ENCODE data around the gene BCL2. TPM values are rescaled to one million over a fixed set of nuclear protein-coding genes. Genes with fewer than 3 reads are reported as not detected.

Gene BCL2
- total and polyA plus RNA-seq, 9 of the 15 experiments (the other 6 are each of a cell fraction or from before 2014, with no cell fraction given), result 0.10 to 1.1 (median 0.65) TPM

- Histone ChIP-seq H3K36me3 (ENCODE audit: control insufficient read depth, insufficient read depth, low read length) (no peaks in the 10 kb centered on the region), H3K9me1 (ENCODE audit: control insufficient read depth, insufficient read depth, low read length) (no peaks in the 10 kb centered on the region), H3K4me2 (ENCODE audit: insufficient read depth, low read length) (no peak overlapping the region), H3K27me3 (ENCODE audit: control insufficient read depth in 2 of 2, insufficient read depth in 2 of 2, low read length in 2 of 2) (peaks cover 0 to 25% of the 10 kb centered on the region in 2 experiments; a peak in 3 of 5 replicates), H3K27ac (ENCODE audit: extremely low read depth, low read depth, low read length) (no peak overlapping the region), H4K20me1 (replicated peaks; ENCODE audit: control insufficient read depth, insufficient read depth, low read length) (no peaks in the 10 kb centered on the region; the same call in 1 of the 2 replicates), H3K4me1 (replicated peaks in 1 of 2; ENCODE audit: control insufficient read depth in 2 of 2, insufficient read depth in 2 of 2, low read length in 2 of 2) (no peaks in the 10 kb centered on the region), H3K4me3 (no peak overlapping the region), H2AFZ (ENCODE audit: low read depth, low read length) (no peak overlapping the region), H3K9me3 (replicated peaks; ENCODE audit: control insufficient read depth, insufficient read depth, low read depth, low read length) (no peaks in the 10 kb centered on the region), H3K79me2 (ENCODE audit: control insufficient read depth, insufficient read depth, low read length) (no peaks in the 10 kb centered on the region), H3K9ac (ENCODE audit: insufficient read depth in 1 of 2, low read depth in 2 of 2, low read length in 2 of 2) (no peak overlapping the region)
- in situ Hi-C loops (cut with MboI) (no loop called here), intact Hi-C loops (cut with micrococcal nuclease) (no loop called here)
- FAIRE-seq (no peak), ATAC-seq (no peak), DNase-seq (ENCODE audit: extremely low read depth in 1 of 4, low spot score in 3 of 4) (no peak)
- POLR2A ChIA-PET, result no interaction called here
- no TSS peak for BruUV-seq (replicated peaks)
- 14% methylated on average over 2 of the region's 2 CpGs for WGBS (ENCODE audit: insufficient coverage, low coverage, missing lambda C conversion rate)
- TF ChIP-seq U2AF1 (optimal IDR thresholded peaks at IDR 0.05; ENCODE audit: low read depth, low read length), result no peak
- no peak for TF ChIP-seq RBM14 (IDR thresholded peaks at IDR 0.05; ENCODE audit: borderline replicate concordance, insufficient read depth, low read depth, low read length)
- TF ChIP-seq RBM39 (optimal IDR thresholded peaks at IDR 0.05; ENCODE audit: low read depth, low read length), result no peak
- no peak for TF ChIP-seq ZNF592 (IDR thresholded peaks at IDR 0.05)
- TF ChIP-seq CEBPG (CRISPR knock-in tag; IDR thresholded peaks at IDR 0.05), result no peak
- peak; percentile 65 to 69; a peak in 3 of 4 replicates for TF ChIP-seq CEBPG (tag; conservative IDR thresholded peaks at IDR 0.05 in 1 of 2, IDR thresholded peaks at IDR 0.05 in 1 of 2)
- TF ChIP-seq, protein P1, sequence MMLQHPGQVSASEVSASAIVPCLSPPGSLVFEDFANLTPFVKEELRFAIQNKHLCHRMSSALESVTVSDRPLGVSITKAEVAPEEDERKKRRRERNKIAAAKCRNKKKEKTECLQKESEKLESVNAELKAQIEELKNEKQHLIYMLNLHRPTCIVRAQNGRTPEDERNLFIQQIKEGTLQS (IDR thresholded peaks at IDR 0.05), result peak; percentile 73
- TF ChIP-seq, protein P1 (CRISPR knock-in tag; conservative IDR thresholded peaks at IDR 0.05), result no peak
- CTCF ChIA-PET (ENCODE audit: low intra/inter-chr PET ratio), result no interaction called here
Observed at GRCh38 chr18:63263444-63263843, 56.1 kb downstream of the BCL2 start.

All from K562 (cell line).